C4-2B (cell line): ENCODE data around the gene ZBED3.

Experiments used
- H3K27ac ChIP-seq: fragments of 450-650 bp; 2 replicates; pipeline ENCODE4 v1.5.1; 2017
- ZFX ChIP-seq: fragments of 450-650 bp; IDR thresholded peaks from 2 replicates; pipeline ENCODE4 v1.6.1; 2017
- TF ChIP-seq, protein P1 (sequence below): fragments of 450-650 bp; conservative IDR thresholded peaks from 2 replicates; pipeline ENCODE4 v1.5.1; 2017; ENCODE audit warnings: mild to moderate bottlenecking

ZBED3 gene

DNA sequence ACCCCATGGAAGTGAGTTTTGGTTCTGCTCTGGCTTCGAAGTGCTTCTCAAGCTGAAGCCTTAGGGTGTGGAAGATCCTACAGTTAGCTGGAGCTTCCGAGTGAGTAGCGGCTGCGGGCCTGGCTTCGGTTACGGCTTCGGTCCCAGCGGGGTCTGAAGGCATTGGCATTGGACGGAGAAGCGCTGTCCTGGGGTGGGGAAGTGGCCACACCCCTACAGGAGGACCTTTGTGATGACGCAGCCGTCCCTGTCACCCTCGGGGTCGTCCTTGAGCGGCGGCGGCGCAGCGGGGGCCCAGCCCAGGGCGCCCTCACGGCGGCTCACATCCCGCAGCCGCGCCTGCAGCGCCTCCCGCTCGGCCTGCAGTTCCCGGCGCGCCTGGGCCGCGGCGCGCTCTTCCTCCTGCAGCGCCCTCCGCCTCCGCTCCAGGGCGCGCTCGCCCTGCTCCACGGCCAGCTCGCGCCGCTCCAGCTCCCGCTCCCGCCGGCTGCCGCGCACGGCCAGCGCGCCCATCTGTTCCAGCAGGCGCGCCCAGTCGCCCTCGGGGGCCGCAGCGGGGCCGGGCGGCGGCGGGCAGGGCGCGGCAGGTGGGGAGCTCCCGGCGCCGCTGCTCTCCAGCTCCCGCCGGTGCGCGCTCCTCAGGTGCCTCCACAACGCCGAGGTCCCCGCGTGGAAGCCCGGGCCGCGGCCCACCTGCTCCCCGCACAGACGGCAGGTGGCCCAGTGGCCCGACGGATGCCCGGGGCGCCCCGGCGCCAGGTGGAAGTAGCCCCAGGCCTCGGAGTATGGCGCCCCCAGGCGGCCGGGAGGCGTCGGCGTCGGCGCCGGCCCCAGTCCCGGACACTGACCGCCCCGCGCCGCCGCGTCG is 9.9 kb downstream of the ZBED3 start:
- no peak overlapping the region for H3K27ac ChIP-seq
- no peak for TF ChIP-seq ZFX
- TF ChIP-seq, protein P1, sequence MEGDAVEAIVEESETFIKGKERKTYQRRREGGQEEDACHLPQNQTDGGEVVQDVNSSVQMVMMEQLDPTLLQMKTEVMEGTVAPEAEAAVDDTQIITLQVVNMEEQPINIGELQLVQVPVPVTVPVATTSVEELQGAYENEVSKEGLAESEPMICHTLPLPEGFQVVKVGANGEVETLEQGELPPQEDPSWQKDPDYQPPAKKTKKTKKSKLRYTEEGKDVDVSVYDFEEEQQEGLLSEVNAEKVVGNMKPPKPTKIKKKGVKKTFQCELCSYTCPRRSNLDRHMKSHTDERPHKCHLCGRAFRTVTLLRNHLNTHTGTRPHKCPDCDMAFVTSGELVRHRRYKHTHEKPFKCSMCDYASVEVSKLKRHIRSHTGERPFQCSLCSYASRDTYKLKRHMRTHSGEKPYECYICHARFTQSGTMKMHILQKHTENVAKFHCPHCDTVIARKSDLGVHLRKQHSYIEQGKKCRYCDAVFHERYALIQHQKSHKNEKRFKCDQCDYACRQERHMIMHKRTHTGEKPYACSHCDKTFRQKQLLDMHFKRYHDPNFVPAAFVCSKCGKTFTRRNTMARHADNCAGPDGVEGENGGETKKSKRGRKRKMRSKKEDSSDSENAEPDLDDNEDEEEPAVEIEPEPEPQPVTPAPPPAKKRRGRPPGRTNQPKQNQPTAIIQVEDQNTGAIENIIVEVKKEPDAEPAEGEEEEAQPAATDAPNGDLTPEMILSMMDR: peak; percentile 48

DNA sequence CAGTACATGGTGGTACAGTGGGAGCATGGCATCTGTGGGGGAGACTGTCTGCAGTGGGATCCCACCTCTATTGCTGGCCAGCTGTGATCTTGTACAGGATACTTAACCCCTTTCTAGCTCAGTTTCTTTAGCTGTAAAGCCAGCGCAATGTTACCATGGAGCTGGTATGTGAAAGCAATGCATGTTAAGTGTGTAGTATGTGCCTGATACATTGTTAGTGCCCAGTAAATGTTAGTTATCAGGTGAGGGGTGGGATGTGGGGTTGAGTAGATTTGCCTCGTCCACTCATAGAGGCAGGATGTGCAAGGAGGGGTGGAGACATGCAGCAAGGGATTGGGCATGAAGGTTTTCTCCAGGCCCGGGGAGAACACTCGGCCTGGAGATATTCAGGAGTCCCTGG is 12.3 kb downstream of the ZBED3 start:
- no peak for TF ChIP-seq ZFX
- TF ChIP-seq, protein P1: no peak
- no peak overlapping the region for H3K27ac ChIP-seq

DNA sequence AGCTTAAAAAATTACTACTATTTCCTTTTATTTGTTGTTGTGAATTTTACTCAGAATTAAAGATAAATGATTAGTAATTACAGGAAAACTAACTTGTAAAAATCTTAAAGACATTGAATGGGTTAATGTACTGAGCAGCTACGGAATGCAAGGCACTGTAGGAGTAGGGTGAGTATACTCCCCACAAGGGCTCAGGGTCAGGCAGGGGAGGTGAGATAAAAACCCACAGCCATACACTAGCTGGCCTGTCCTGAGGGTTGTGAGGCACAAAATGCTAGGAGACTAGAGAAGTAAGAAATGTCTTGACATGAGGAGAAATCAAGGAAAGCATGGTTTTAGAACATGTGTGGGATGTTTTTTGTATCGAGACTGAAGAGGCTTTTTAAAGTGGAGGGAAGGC is 13.4 kb downstream of the ZBED3 start:
- H3K27ac ChIP-seq: no peak overlapping the region
- no peak for TF ChIP-seq ZFX
- TF ChIP-seq, protein P1: no peak

DNA sequence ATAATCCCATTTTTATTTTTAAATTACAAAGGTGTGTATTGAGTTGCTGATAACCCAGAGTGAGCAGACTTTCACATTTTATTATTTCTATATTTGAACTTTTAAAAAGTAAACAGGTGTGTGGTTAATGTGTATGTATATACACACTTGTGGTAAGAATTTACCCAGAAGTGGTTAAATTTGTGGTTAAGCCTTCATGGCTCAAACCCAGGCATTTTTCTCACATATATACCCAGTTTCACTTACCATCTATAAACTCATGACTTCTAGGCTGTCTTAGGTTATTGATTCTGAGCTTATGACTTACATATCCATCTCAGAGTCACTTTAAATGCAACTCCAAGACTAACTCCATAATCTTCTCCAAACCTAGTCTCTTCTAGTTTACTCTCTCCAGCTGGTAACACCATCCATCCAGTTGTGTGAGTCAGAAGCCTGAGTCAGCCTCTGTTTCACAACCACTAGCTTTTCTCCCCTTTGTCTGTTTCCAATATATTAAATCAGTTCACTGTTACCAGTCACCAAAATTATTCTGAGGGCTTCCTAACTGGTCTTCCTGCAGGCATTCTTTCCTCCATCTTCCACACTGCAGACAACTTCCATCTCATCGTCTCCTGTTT is 20.2 kb downstream of the ZBED3 start:
- no peak overlapping the region for H3K27ac ChIP-seq
- TF ChIP-seq, protein P1: no peak
- TF ChIP-seq ZFX: no peak

DNA sequence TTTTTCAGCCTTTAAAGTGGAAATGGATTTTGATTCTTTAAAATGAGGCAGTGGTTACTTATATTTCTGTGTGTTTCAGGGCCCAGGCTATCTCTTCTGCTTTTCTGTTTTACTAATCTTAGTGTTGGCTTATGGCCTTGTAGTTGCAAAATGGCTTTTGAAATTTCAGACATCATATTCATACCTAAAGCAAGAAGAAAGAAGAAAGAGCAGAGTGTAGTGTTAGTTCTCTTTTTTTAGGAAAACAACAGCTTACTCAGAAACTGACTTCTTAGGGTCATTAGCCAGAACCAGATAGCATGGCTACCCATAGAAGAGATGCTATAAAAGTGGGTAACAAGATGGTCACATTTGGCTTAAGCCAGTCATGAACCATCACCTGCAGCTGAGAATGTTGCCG is 20.9 kb downstream of the ZBED3 start:
- no peak overlapping the region for H3K27ac ChIP-seq
- TF ChIP-seq, protein P1: no peak
- TF ChIP-seq ZFX: no peak

DNA sequence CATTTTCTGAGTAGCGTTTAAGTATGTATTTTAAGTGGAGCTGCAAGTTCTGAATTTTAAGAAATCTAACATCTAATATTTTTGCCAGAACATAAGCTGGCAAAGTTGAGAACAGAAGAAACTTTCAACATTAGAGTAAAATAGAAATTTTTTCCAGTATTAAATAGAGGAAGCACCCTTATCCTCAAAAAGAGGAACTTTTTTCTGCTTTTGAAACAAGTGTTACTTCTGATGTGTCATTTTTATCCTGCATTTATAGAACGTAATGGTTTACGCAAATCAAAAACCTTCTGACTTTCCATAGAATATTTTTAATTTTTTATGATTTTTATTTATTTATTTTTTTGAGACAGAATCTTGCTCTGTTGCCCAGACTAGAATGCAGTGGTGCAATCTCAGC is 21.8 kb downstream of the ZBED3 start:
- TF ChIP-seq, protein P1: no peak
- TF ChIP-seq ZFX: no peak
- H3K27ac ChIP-seq: no peak overlapping the region

DNA sequence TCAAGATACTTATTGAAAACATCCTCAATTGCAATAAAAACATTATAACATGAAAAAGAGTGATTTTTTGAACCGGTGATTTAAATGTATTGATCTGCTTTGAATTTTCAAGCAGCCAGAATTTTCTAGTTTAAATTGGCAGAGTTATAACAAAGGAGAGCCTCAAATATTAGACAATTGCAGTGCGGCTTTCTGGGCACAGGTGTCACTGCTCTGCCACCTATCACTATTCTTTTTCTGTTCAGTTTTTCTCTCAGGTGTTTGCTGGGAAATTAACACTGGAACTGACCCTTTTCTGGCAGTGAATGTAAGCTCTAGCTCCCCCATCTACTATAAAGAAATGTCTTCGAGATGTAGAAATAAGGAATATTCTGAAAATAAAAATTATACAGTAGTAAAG is 23.0 kb downstream of the ZBED3 start:
- H3K27ac ChIP-seq: no peak overlapping the region
- TF ChIP-seq, protein P1: peak; percentile 57
- TF ChIP-seq ZFX: no peak
